Stimulated activated naive CD8-positive, alpha-beta T cell treated with anti-CD3 and anti-CD28 coated beads, Interleukin-15, Interleukin-2, amounts not matched to agents 100 ng/mL and 50 ng/mL, for 24 hours (primary cell): ENCODE data around the gene SCN4A.
"Not testable (repeated sequence)": the region's sequence is repeated elsewhere in the genome, so short reads cannot be mapped to it uniquely, and the experiment has no call there.

Experiments
- H3K27ac Mint-ChIP-seq: one replicate; pipeline ENCODE4 v1.8.0; 2021; ENCODE audit warnings: mild to moderate bottlenecking, mixed read lengths
- H3K27me3 Mint-ChIP-seq: one replicate; pipeline ENCODE4 v1.8.0; 2021; ENCODE audit warnings: mixed read lengths
- H3K36me3 Mint-ChIP-seq: one replicate; pipeline ENCODE4 v1.8.0; 2021; ENCODE audit warnings: low read depth, mixed read lengths
- H3K4me1 Mint-ChIP-seq: one replicate; pipeline ENCODE4 v1.8.0; 2021; ENCODE audit warnings: low read depth, mixed read lengths
- H3K4me3 Mint-ChIP-seq: one replicate; pipeline ENCODE4 v1.8.0; 2021; ENCODE audit warnings: mild to moderate bottlenecking, mixed read lengths
- H3K9me3 Mint-ChIP-seq: one replicate; pipeline ENCODE4 v1.8.0; 2021; ENCODE audit warnings: mixed read lengths

Gene SCN4A

DNA sequence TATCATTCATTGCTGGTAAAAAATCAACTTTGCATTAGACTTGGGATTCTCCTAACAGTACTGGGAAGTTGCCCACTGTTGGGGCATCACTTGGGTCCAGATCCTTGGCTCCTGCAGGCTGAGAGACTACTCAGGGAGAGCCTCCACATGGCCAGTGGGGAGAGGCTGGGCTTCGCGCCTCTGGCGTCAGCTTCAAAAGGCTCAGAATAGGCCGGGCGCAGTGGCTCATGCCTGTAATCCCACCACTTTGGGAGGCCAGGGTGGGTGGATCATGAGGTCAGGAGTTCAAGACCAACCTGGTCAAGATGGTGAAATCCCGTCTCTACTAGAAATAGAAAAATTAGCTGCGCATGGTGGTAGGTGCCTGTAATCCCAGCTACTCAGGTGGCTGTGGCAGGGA is 58.2 kb downstream of the SCN4A start:
- H3K4me1 Mint-ChIP-seq, result peaks cover 10% of the 10 kb centered on the region
- no peaks in the 10 kb centered on the region for H3K36me3 Mint-ChIP-seq
- H3K27ac Mint-ChIP-seq, result no peak overlapping the region
- no peaks in the 10 kb centered on the region for H3K27me3 Mint-ChIP-seq
- H3K9me3 Mint-ChIP-seq, result no peaks in the 10 kb centered on the region
- H3K4me3 Mint-ChIP-seq, result no peak overlapping the region

DNA sequence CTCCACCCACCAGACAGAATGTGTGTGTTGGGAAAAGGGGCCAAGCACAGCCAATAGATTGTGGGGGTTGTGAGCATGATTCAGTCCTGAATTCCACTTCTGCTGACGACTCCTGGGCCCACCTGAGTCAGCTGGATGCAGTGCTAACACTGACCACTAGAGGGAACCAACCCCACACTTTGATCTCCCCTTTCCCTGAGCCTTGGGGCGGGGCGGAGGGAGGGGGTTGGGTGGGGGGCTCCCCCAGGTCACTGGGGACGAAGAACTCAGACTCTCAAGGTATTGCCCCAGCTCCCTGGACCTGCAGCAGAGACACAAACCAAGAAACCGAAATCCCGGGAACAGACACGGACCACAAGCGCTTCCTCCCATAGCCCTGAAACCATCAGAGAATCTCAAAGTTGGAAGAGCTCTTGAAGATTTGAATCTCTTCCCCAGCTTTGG is 61.0 kb downstream of the SCN4A start:
- Mint-ChIP-seq H3K9me3 (no peaks in the 10 kb centered on the region), H3K27ac (no peak overlapping the region), H3K4me1 (peaks cover 4% of the 10 kb centered on the region), H3K36me3 (no peaks in the 10 kb centered on the region), H3K27me3 (no peaks in the 10 kb centered on the region), H3K4me3 (no peak overlapping the region)

DNA sequence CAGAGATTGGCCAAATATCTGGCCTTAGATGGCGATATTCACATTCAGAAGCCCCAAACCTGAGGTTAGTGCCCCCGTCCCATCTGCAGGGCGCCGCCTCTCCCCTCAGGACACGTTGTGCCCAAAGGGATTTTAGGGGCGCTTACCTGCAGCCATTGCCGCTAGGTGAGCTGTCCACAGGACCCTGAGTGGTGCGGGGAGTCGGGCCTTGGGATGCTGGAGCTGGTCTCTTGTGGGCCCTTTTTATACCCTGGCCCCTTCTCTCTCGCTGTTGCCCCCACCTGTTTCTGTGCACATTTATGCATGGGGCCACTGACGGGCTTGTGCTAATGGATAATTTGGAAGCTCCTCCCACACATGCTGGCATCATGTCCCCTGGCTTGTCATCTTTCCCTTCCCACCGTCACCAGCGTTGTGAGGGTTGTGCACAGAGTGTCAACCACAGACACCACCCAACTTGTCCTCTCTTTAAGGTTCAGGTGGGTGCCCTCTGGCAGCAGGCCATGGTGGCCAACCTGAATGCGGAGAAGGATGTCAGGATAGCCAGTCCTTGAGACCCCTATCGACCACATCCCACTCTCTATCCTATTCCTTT is 61.6 kb downstream of the SCN4A start, which contains the start of gene CSHL1:
Gene CSHL1, minus strand, starts transcription at position 218 of the 595 bp plus-strand sequence. Its CDS starts 62 bp downstream, at position 156.
- H3K36me3 Mint-ChIP-seq, result no peaks in the 10 kb centered on the region
- no peak within 1 kb of the TSS for H3K4me3 Mint-ChIP-seq
- no peak within 1 kb of the TSS for H3K27ac Mint-ChIP-seq
- H3K27me3 Mint-ChIP-seq, result no peaks in the 10 kb centered on the region
- peaks cover 4% of the 10 kb centered on the region for H3K4me1 Mint-ChIP-seq
- no peaks in the 10 kb centered on the region for H3K9me3 Mint-ChIP-seq

DNA sequence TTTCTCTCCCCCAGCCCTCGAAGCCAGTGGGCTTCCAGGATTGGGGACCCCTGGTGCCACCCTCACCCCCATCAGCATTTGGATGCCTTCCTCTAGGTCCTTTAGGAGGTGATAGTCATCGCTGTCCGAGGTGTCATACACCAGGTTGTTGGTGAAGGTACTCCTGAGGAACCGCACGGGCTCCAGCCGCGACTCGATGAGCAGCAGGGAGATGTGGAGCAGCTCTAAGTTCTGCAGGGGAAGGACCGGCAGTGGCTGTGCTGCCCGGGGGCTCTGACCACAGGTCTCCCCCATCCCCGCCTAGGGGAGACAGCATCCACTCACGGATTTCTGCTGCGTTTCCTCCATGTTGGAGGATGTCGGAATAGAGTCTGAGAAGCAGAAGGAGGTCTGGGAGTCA is 62.6 kb downstream of the SCN4A start:
- no peak overlapping the region for H3K4me3 Mint-ChIP-seq
- no peaks in the 10 kb centered on the region for H3K36me3 Mint-ChIP-seq
- H3K4me1 Mint-ChIP-seq, result peaks cover 4% of the 10 kb centered on the region
- H3K27me3 Mint-ChIP-seq, result no peaks in the 10 kb centered on the region
- no peaks in the 10 kb centered on the region for H3K9me3 Mint-ChIP-seq
- H3K27ac Mint-ChIP-seq, result no peak overlapping the region

DNA sequence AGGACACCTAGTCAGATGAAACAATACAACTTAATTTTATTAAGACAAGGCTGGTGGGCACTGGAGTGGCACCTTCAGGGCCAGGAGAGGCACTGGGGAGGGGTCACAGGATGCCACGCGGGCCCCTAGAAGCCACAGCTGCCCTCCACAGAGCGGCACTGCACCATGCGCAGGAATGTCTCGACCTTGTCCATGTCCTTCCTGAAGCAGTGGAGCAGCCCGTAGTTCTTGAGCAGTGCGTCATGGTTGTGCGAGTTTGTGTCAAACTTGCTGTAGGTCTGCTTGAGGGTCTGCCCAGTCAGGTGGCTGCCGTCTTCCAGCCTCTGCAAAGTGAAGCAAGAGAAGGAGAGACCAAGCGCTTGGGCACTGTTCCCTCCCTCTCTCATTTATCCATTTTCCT is 63.1 kb downstream of the SCN4A start:
- H3K27me3 Mint-ChIP-seq, H3K9me3 Mint-ChIP-seq, H3K36me3 Mint-ChIP-seq, H3K4me1 Mint-ChIP-seq, H3K27ac Mint-ChIP-seq, H3K4me3 Mint-ChIP-seq: not testable (repeated sequence)

DNA sequence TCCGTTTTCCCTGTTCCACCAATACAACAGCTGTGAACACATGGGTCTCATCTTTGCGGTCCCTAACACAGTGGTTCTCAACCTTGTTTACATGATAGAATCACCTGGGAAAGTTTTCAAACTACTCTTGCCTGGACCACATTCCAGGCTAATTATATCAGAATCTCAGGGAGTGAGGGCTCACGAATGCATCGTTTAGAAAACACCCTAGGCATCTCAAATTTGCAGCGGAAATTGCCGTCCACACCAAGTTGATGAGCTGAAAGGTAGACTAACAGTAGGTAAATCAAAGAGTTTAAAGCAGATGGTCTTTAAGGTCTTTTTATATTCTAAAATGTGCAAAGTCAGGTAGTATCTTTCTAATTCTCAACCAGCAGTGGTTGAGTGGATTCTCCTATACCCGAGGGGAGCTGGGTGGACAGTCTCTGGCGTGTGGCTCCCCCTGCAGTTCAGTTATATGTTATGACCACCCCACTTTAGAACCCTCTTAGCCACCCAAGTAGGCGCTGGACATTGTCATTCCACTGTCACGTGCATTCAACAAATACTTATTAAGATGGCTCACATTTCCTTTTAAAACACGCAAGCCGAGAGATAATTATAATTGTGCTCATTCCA is 65.4 kb downstream of the SCN4A start:
- not testable (repeated sequence) for H3K27me3 Mint-ChIP-seq, H3K27ac Mint-ChIP-seq, H3K9me3 Mint-ChIP-seq, H3K4me1 Mint-ChIP-seq, H3K36me3 Mint-ChIP-seq, H3K4me3 Mint-ChIP-seq

DNA sequence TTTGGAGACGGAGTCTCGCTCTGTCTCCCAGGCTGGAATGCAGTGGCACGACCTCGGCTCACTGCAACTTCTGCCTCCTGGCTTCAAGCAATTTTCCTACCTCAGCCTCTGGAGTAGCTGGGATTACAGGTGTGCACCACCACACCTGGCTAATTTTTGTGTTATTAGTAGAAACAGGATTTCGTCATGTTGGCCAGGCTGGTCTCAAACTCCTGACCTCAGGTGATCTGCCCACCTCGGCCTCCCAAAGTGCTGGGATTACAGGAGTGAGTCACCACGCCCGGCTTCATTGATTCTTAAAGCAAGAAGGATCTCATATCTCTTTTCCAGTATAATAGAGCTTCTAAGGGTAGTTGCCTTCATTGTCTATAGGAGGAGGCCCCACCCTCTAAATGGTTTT is 67.9 kb downstream of the SCN4A start:
- not testable (repeated sequence) for H3K4me1 Mint-ChIP-seq, H3K9me3 Mint-ChIP-seq, H3K4me3 Mint-ChIP-seq

DNA sequence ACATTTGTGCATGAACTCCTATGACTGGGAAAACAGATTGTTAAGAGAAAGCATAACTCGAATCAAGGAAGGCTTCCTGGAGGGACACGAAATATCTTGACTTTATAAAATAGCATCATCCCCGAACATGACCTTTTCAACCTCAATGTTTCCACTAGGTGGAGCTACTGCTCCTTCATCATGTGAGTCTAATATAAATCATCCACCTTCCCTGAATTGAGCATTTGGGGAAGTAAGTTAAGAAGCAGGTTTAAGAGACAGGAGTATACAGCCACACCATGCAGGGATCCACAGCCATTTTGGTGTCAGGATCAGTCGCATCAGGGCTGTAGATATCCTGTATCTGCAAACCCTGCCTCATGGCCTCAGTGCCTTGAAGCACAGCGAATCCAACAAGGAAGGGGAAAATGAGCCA is 68.9 kb downstream of the SCN4A start:
- not testable (repeated sequence) for H3K9me3 Mint-ChIP-seq, H3K4me3 Mint-ChIP-seq, H3K36me3 Mint-ChIP-seq, H3K27me3 Mint-ChIP-seq
- Mint-ChIP-seq H3K4me1 (peaks cover 15% of the 10 kb centered on the region), H3K27ac (peak overlapping the region; percentile 36)

More for the DNA sequence above, 67.9 kb downstream of the SCN4A start:
- not testable (repeated sequence) for H3K27ac Mint-ChIP-seq, H3K36me3 Mint-ChIP-seq, H3K27me3 Mint-ChIP-seq

DNA sequence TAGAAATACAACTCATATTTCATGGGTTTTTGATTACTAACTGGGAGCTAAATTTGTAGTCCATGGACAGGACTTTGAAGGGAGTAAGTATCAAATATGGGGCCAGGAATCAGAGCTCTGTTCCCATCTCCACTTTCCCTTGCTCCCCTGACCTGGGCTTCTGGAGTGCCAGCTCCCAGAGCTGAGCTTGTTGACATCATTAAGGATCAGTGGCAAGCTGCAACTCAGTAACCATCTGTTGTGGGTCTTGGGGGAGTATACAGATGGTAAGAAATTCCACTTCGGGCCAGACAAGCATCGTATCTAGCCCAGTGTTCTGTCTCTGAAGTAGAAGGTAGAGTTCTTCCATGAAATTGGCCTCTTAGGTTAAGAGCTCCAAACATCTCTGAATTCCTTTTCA is 70.7 kb downstream of the SCN4A start:
- not testable (repeated sequence) for H3K36me3 Mint-ChIP-seq

DNA sequence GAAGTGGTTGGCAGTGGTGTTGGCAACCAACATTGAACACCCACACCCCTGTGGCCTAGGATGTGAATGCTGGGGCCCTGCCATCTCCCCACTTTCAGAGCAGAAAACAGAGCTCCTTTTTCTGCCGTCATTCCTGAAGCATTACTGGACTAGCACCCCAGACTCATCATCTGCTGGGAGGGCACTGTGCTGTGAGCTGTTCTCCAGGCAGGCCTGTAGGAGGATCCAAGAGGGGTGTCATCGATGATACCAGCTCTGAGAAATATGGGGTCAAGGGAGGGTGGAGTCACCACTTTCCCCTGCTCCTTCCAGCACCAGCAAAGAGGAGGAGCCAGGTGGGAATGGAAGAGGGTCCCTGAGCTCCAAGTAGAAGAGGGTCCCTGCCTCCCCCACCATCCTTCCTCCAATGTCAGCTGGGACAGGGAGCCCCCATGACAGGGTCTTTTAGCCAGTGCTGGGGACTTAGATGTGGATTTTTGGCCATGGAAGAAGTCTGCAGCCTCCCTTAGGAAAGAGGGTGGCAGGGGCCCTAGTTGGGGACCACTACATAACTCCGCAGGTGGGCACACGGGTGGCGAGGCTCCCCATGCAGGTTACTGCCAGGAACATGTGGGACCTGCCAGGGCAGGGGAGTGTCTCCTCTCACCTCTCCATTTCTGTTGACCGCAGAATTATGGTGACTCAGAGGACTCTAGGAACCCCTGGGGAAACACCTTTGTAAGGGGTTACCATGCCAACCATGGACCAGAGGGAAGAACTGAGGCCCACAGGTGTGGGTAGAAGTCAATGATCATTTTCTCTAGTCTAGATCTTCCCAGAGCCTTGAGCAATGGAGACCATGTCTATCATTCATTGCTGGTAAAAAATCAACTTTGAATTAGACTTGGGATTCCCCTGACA is 73.6 kb downstream of the SCN4A start:
- not testable (repeated sequence) for H3K27me3 Mint-ChIP-seq, H3K4me3 Mint-ChIP-seq, H3K9me3 Mint-ChIP-seq, H3K36me3 Mint-ChIP-seq, H3K27ac Mint-ChIP-seq
- peaks cover 15% of the 10 kb centered on the region for H3K4me1 Mint-ChIP-seq

More for the DNA sequence above, 70.7 kb downstream of the SCN4A start:
- not testable (repeated sequence) for H3K4me3 Mint-ChIP-seq, H3K9me3 Mint-ChIP-seq, H3K27me3 Mint-ChIP-seq, H3K27ac Mint-ChIP-seq
- H3K4me1 Mint-ChIP-seq, result peaks cover 15% of the 10 kb centered on the region

DNA sequence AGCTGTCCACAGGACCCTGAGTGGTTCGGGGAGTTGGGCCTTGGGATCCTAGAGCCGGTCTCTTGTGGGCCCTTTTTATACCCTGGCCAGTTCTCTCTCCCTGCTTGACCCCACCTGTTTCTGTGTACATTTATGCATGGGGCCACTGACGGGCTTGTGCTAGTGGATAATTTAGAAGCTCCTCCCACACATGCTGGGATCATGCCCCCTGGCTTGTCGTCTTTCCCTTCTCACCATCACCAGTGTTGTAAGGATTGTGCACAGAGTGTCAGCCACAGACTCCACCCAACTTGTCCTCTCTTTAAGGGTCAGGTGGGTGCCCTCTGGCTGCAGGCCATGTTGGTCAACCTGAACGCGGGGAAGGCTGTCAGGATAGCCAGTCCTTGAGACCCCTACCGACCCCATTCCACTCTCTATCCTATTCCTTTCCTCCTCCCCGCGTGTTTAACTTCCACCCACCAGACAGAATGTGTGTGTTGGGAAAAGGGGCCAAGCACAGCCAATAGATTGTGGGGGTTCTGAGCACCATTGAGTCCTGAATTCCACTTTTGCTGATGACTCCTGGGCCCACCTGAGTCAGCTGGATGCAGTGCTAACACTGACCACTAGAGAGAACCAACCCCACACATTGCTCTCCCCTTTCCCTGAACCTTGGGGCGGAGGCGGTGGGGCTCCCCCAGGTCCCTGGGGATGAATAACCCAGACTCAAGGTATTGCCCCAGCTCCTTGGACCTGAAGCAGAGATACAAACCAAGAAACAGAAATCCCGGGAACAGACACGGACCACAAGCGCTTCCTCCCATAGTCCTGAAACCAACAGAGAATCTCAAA is 76.0 kb downstream of the SCN4A start, which contains the start of gene CSH1:
Gene CSH1, minus strand, starts transcription at position 51 of the 831 bp plus-strand sequence. CDS start 63 bp downstream, outside the sequence.
- not testable (repeated sequence) for H3K27ac Mint-ChIP-seq, H3K27me3 Mint-ChIP-seq, H3K4me3 Mint-ChIP-seq, H3K36me3 Mint-ChIP-seq, H3K9me3 Mint-ChIP-seq, H3K4me1 Mint-ChIP-seq

DNA sequence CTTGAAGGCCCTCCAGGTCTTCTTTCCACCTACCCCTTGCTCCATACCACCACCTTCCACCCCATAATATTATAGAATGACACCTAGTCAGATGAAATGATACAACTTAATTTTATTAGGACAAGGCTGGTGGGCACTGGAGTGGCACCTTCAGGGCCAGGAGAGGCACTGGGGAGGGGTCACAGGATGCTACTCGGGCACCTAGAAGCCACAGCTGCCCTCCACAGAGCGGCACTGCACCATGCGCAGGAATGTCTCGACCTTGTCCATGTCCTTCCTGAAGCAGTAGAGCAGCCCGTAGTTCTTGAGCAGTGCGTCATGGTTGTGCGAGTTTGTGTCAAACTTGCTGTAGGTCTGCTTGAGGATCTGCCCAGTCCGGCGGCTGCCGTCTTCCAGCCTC is 77.9 kb downstream of the SCN4A start:
- not testable (repeated sequence) for H3K4me1 Mint-ChIP-seq, H3K27ac Mint-ChIP-seq, H3K36me3 Mint-ChIP-seq

DNA sequence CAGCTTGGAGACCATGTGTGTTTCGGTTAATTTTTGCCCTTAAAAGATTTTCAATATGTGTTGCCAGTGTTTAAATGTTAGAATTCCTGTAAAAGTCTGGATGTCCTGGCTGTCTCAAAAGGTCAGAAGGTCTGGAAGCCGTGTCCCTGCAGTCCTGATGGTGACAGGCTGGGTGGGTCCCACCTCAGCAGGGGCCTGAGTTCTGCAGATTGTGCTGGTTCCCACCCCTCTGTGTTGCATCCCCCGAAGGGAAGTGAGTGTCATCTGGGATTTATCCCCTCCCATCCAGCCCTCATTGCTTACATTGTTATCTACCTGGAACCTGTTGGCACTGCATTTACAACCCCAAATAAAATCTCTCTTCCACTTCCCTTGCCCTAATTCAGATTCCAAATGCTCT is 78.7 kb downstream of the SCN4A start:
- H3K27me3 Mint-ChIP-seq, H3K4me1 Mint-ChIP-seq, H3K27ac Mint-ChIP-seq, H3K4me3 Mint-ChIP-seq, H3K36me3 Mint-ChIP-seq, H3K9me3 Mint-ChIP-seq: not testable (repeated sequence)

More for the DNA sequence above, 77.9 kb downstream of the SCN4A start:
- not testable (repeated sequence) for H3K4me3 Mint-ChIP-seq, H3K27me3 Mint-ChIP-seq, H3K9me3 Mint-ChIP-seq

DNA sequence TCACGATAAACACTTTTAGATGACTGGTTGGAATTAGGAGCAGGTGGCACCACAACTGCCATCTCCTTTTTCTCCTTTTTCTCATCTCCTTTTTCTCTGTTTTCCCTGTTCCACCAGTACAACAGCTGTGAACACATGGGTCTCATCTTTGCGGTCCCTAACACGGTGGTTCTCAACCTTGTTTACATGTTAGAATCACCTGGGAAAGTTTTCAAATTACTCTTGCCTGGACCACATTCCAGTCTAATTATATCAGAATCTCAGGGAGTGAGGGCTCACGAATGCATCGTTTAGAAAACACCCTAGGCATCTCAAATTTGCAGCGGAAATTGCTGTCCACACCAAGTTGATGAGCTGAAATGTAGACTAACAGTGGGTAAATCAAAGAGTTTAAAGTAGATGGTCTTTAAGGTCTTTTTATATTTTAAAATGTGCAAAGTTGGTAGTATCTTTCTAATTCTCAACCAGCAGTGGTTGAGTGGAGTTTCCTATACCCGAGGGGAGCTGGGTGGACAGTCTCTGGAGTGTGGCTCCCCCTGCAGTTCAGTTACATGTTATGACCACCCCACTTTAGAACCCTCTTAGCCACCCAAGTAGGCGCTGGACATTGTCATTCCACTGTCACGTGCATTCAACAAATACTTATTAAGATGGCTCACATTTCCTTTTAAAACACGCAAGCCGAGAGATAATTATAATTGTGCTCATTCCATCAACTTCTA is 80.2 kb downstream of the SCN4A start:
- not testable (repeated sequence) for H3K4me3 Mint-ChIP-seq, H3K9me3 Mint-ChIP-seq, H3K27ac Mint-ChIP-seq, H3K36me3 Mint-ChIP-seq, H3K27me3 Mint-ChIP-seq, H3K4me1 Mint-ChIP-seq
